SK-N-MC (cell line): ENCODE measurements around the gene SDHAF4.
"Not testable (repeated sequence)": the region's sequence is repeated elsewhere in the genome, so short reads cannot be mapped to it uniquely, and the experiment has no call there.

Source experiments
- DNase-seq: peaks from one replicate; pipeline ENCODE4 v3.0.0-alpha.2; 2011; ENCODE audit warnings: low read depth, low spot score
- H3K27ac ChIP-seq: fragments of 200-600 bp; sonication (generic); 2 replicates; pipeline ENCODE4 v1.5.1; 2016; ENCODE audit warnings: mixed run types
- H3K36me3 ChIP-seq: fragments of 200-600 bp; sonication (generic); 2 replicates; pipeline ENCODE4 v1.6.1; 2017; ENCODE audit warnings: antibody characterized with exemption, low read length, mixed read lengths; ENCODE audit not compliant: insufficient read depth
- H3K4me3 ChIP-seq: fragments of 200-600 bp; sonication (generic); 2 replicates; pipeline ENCODE4 v1.5.1; 2016
- H3K9ac ChIP-seq: fragments of 200-600 bp; sonication (generic); 2 replicates; pipeline ENCODE4 v1.8.0; 2017; ENCODE audit warnings: mixed run types, mixed read lengths; ENCODE audit not compliant: insufficient read length
- H3K9me3 ChIP-seq: fragments of 200-600 bp; sonication (generic); 2 replicates; pipeline ENCODE4 v1.6.1; 2017; ENCODE audit warnings: low read depth, mild to moderate bottlenecking, antibody characterized with exemption, low read length, moderate library complexity, mixed read lengths
- EZH2 ChIP-seq: fragments of 200-600 bp; sonication (generic); IDR thresholded peaks from one replicate; pipeline ENCODE4 v1.6.1; 2017; ENCODE audit warnings: antibody characterized with exemption
- FOXP2 ChIP-seq: optimal IDR thresholded peaks from 2 replicates; pipeline ENCODE3; 2011; ENCODE audit warnings: mild to moderate bottlenecking, moderate library complexity; ENCODE audit not compliant: insufficient read depth; ENCODE audit errors: extremely low read length, control extremely low read depth
- POLR2AphosphoS5 ChIP-seq: IDR thresholded peaks from 2 replicates; pipeline ENCODE4 v1.6.1; 2012; ENCODE audit warnings: mild to moderate bottlenecking, low read depth, low read length, borderline replicate concordance

The SDHAF4 gene

DNA sequence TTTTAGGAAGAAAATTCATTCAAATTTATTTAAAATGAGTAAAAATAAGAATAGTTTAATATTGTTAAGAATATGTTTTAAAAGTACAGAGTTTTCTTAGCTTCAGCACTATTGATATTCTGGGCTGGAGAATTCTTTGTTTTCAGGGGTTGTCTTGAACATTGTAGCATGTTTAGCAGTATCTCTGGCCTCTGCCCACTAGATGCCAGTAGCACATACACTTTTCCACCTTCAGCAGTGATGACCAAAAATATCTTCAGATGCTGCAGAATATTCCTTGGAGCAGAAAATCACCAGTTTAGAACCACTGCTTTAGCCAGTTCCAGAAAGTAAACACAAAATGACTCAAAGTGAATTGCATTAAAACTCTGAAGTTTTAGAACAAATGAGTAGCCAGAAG is 19.4 kb upstream of the SDHAF4 start:
- H3K36me3 ChIP-seq = no peaks in the 10 kb centered on the region
- H3K4me3 ChIP-seq = no peak overlapping the region
- TF ChIP-seq POLR2AphosphoS5 (no peak), EZH2 (no peak), FOXP2 (no peak)
- H3K27ac ChIP-seq = no peak overlapping the region
- DNase-seq = no peak
- H3K9me3 ChIP-seq = no peaks in the 10 kb centered on the region
- H3K9ac ChIP-seq = no peak overlapping the region

DNA sequence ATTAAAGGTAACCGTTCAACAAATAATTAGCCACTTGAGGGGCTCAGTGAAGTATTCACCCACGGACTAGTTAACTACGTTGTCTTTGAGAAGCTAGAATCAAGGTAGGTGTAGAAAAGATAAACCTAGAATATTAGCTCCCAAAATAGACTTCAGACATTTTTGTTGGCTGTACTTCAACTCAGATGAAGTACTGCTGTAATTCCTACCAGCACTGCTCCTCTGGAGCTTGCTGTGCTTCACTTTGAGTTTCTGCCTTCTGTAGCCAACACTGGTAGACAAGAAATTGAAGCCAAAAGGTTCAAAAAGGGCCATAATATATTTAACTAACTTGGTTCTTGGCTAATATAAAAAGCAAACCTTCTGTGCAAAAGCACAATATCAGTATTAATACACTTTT is 18.8 kb upstream of the SDHAF4 start:
- Histone ChIP-seq H3K36me3 (no peaks in the 10 kb centered on the region), H3K9me3 (no peaks in the 10 kb centered on the region), H3K9ac (no peak overlapping the region), H3K4me3 (no peak overlapping the region), H3K27ac (no peak overlapping the region)
- DNase-seq = no peak
- TF ChIP-seq FOXP2 (no peak), EZH2 (no peak), POLR2AphosphoS5 (no peak)

- no peak overlapping the region for H3K27ac ChIP-seq
- TF ChIP-seq POLR2AphosphoS5 = no peak
- no peak overlapping the region for H3K9ac ChIP-seq
- H3K36me3 ChIP-seq = no peaks in the 10 kb centered on the region
- H3K4me3 ChIP-seq = no peak overlapping the region
- H3K9me3 ChIP-seq = no peaks in the 10 kb centered on the region
- DNase-seq = no peak
Observed at GRCh38 chr6:70549327-70549726, 17.4 kb upstream of the SDHAF4 start.

- Histone ChIP-seq H3K4me3 (no peak overlapping the region), H3K9me3 (no peaks in the 10 kb centered on the region), H3K36me3 (no peaks in the 10 kb centered on the region), H3K27ac (no peak overlapping the region), H3K9ac (no peak overlapping the region)
- TF ChIP-seq POLR2AphosphoS5 (no peak), EZH2 (no peak), FOXP2 (no peak)
- DNase-seq = no peak
Observed at GRCh38 chr6:70551566-70551965, 15.2 kb upstream of the SDHAF4 start.

GRCh38 chr6:70552286-70552940 is 14.3 kb upstream of the SDHAF4 start:
- not testable (repeated sequence) for DNase-seq, H3K9ac ChIP-seq, H3K9me3 ChIP-seq, H3K4me3 ChIP-seq, H3K27ac ChIP-seq, H3K36me3 ChIP-seq

GRCh38 chr6:70552974-70553373 is 13.8 kb upstream of the SDHAF4 start:
- H3K9me3 ChIP-seq = no peaks in the 10 kb centered on the region
- no peaks in the 10 kb centered on the region for H3K36me3 ChIP-seq
- H3K4me3 ChIP-seq = no peak overlapping the region
- no peak overlapping the region for H3K27ac ChIP-seq
- no peak for DNase-seq
- no peak for TF ChIP-seq FOXP2
- no peak for TF ChIP-seq EZH2
- TF ChIP-seq POLR2AphosphoS5 = no peak
- H3K9ac ChIP-seq = no peak overlapping the region

DNA sequence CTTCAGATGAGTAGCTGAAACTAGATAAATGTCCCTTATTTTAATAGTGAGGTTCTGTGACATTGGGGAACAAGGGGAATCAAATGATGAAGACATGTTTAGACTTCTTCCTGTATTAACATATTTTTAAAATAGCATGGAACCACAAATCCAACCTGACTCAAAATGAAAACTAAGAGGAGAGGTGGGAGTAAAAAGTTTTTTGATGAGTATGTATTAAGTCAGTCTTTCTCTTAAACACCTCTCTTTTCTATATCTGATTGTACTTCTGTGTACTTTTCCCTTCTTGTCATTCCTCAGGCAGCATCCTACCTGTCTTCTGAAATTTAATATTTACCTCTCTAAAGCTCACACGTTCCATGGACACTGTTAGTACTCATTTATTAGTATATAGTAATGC is 8.7 kb upstream of the SDHAF4 start:
- Histone ChIP-seq H3K9ac (no peak overlapping the region), H3K4me3 (no peak overlapping the region), H3K36me3 (no peaks in the 10 kb centered on the region), H3K27ac (no peak overlapping the region), H3K9me3 (no peaks in the 10 kb centered on the region)
- TF ChIP-seq FOXP2 = no peak
- no peak for TF ChIP-seq EZH2
- no peak for TF ChIP-seq POLR2AphosphoS5
- no peak for DNase-seq

DNA sequence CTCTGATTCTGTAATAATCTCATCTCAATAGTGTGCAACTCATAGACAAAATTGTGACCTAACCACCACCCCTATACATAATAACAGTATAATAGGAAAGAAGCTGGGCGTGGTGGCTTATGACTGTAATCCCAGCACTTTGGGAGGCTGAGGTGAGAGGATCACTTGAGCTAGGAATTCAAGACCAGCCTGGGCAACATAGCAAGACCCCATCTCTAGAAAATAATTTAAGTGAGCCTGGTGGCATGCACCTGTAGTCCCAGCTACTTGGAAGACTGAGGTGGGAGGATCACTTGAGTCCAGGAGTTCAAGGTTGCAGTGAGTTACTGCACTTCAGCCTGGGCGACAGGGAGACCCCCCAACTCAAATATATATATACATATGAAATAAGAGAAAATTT is 4.3 kb upstream of the SDHAF4 start:
- not testable (repeated sequence) for H3K9me3 ChIP-seq, H3K27ac ChIP-seq, H3K9ac ChIP-seq, DNase-seq, H3K4me3 ChIP-seq, H3K36me3 ChIP-seq

DNA sequence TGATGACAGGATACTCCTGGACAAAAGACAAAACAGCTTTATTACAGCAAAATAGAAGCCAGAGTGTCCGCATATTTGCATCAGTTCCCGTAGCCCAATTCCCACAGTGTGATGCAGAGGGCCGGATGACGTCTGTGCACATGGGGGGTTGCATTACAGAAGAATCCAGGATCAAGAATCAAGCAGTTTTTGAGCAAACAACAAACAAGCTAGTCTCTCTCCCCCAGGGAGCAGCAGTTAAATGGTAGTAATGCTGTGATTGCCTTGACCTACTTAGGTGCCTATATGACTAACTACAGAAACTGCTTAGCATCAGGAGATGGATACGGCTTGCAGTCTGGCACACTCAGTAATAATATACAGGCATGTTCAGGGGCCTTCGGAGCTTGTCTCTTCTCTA is 3.2 kb upstream of the SDHAF4 start:
- TF ChIP-seq EZH2 = no peak
- no peak for TF ChIP-seq POLR2AphosphoS5
- no peak for TF ChIP-seq FOXP2
- DNase-seq = no peak
- Histone ChIP-seq H3K27ac (no peak overlapping the region), H3K9ac (no peak overlapping the region), H3K36me3 (peaks cover 8% of the 10 kb centered on the region), H3K9me3 (no peaks in the 10 kb centered on the region), H3K4me3 (no peak overlapping the region)

GRCh38 chr6:70574643-70575042 is 7.9 kb downstream of the SDHAF4 start:
- Histone ChIP-seq H3K27ac (no peak overlapping the region), H3K9me3 (no peaks in the 10 kb centered on the region), H3K4me3 (no peak overlapping the region), H3K9ac (no peak overlapping the region), H3K36me3 (peaks cover 11% of the 10 kb centered on the region)
- TF ChIP-seq FOXP2 (no peak), EZH2 (no peak), POLR2AphosphoS5 (no peak)
- no peak for DNase-seq
